Fibroblast of lung (primary cell): ENCODE measurements around the gene DNAH8. TPM values are rescaled to one million over a fixed set of nuclear protein-coding genes. Genes with fewer than 3 reads are reported as not detected.

Source experiments
- DNase-seq, 2 donors: peaks; one replicate each; pipeline versions ENCODE4 v3.0.0 to v3.0.0-alpha.2; 2010; ENCODE audit warnings: low read depth in 2 of 2
- H2AFZ ChIP-seq: 2 replicates; pipeline ENCODE4 v1.5.1; 2012; ENCODE audit warnings: low read length, control low read depth, inconsistent platforms
- H3K27ac ChIP-seq: 2 replicates; pipeline ENCODE4 v1.5.1; 2011; ENCODE audit warnings: low read length, control low read depth; ENCODE audit not compliant: insufficient read depth
- H3K27me3 ChIP-seq: 2 replicates; pipeline ENCODE4 v1.5.1; 2011; ENCODE audit warnings: mild to moderate bottlenecking, low read length; ENCODE audit not compliant: control insufficient read depth, insufficient read depth
- H3K36me3 ChIP-seq: 2 replicates; pipeline ENCODE4 v1.5.1; 2011; ENCODE audit warnings: low read length; ENCODE audit not compliant: control insufficient read depth, insufficient read depth
- H3K4me1 ChIP-seq: 2 replicates; pipeline ENCODE4 v1.5.1; 2011; ENCODE audit warnings: low read length; ENCODE audit not compliant: control insufficient read depth, insufficient read depth; ENCODE audit errors: extremely low read depth
- H3K4me2 ChIP-seq: 2 replicates; pipeline ENCODE4 v1.5.1; 2011; ENCODE audit warnings: low read length, control low read depth; ENCODE audit not compliant: insufficient read depth; ENCODE audit errors: extremely low read depth
- H3K4me3 ChIP-seq, 4 experiments: fragments of 200-600 bp in 1 of 4; sonication (generic) in 1 of 4; replicated peaks in 1 of 4; 2 replicates each; pipeline ENCODE4 v1.5.1; 2011 to 2016; ENCODE audit warnings: low read length in 4 of 4, low read depth in 3 of 4, mild to moderate bottlenecking in 3 of 4, control low read depth in 2 of 4, inconsistent platforms in 1 of 4, mixed read lengths in 1 of 4; ENCODE audit not compliant: insufficient read depth in 1 of 4; ENCODE audit errors: control extremely low read depth in 1 of 4
- H3K79me2 ChIP-seq: 2 replicates; pipeline ENCODE4 v1.5.1; 2012; ENCODE audit warnings: mild to moderate bottlenecking, low read length, inconsistent platforms; ENCODE audit not compliant: control insufficient read depth, insufficient read depth
- H3K9ac ChIP-seq: 2 replicates; pipeline ENCODE4 v1.5.1; 2011; ENCODE audit warnings: mild to moderate bottlenecking, low read length, control low read depth; ENCODE audit not compliant: insufficient read depth
- H3K9me3 ChIP-seq: 2 replicates; pipeline ENCODE4 v1.5.1; 2012; ENCODE audit warnings: low read depth, low read length; ENCODE audit not compliant: control insufficient read depth, insufficient read depth
- H4K20me1 ChIP-seq: 2 replicates; pipeline ENCODE4 v1.5.1; 2011; ENCODE audit warnings: low read length; ENCODE audit not compliant: control insufficient read depth, insufficient read depth; ENCODE audit errors: extremely low read depth
- CTCF ChIP-seq, 2 donors: IDR thresholded peaks in 1 of 2; conservative IDR thresholded peaks in 1 of 2; 1 replicate in 1 of 2; 2 replicates in 1 of 2; pipeline ENCODE4 v1.5.1; 2011 to 2012; ENCODE audit warnings: low read length in 2 of 2, control low read depth in 1 of 2, inconsistent platforms in 1 of 2, low read depth in 1 of 2, mild to moderate bottlenecking in 1 of 2
- EZH2 ChIP-seq: IDR thresholded peaks from 2 replicates; pipeline ENCODE4 v1.5.1; 2012; ENCODE audit warnings: low read length, control low read depth, mild to moderate bottlenecking; ENCODE audit errors: missing control alignments
- polyA plus RNA-seq, 2 donors: library from polyadenylated mRNA; depleted of rRNA in 1 of 2; stranded (reverse) in 1 of 2; unstranded in 1 of 2; fragments of >200 nt; gene quantifications; 2 replicates each; pipeline ENCODE4 v1.2.1, GENCODE V29; 2011 to 2012; ENCODE audit warnings: missing spikeins in 1 of 2
- total RNA-seq: library from RNA; depleted of rRNA; stranded (reverse); fragments of >200 nt; gene quantifications from 2 replicates; pipeline ENCODE4 v1.2.1, GENCODE V29; 2014

DNAH8 gene
- total and polyA plus RNA-seq, 2 donors (not counting 1 experiment from before 2014, with no cell fraction given): under 0.01 TPM; not detected in 1

GRCh38 chr6:38687549-38687948 lies 27.6 kb upstream of the DNAH8 start:
- Histone ChIP-seq H2AFZ (no peak overlapping the region), H3K4me3 (no peak overlapping the region), H3K36me3 (peaks cover 2% of the 10 kb centered on the region), H3K27ac (no peak overlapping the region), H3K27me3 (no peaks in the 10 kb centered on the region), H3K4me2 (no peak overlapping the region), H3K4me1 (no peaks in the 10 kb centered on the region), H3K9me3 (no peaks in the 10 kb centered on the region), H3K79me2 (peaks cover 9% of the 10 kb centered on the region), H4K20me1 (no peaks in the 10 kb centered on the region), H3K9ac (no peak overlapping the region)
- TF ChIP-seq CTCF (conservative IDR thresholded peaks at IDR 0.05 in 1 of 2, IDR thresholded peaks at IDR 0.05 in 1 of 2; ENCODE audit: low read depth in 1 of 2, low read length in 2 of 2): no peak
- no peak for TF ChIP-seq EZH2
- DNase-seq: no peak

GRCh38 chr6:38688579-38689087 lies 26.5 kb upstream of the DNAH8 start:
- Histone ChIP-seq H3K4me1 (no peaks in the 10 kb centered on the region), H3K9me3 (no peaks in the 10 kb centered on the region), H3K27ac (no peak overlapping the region), H3K4me2 (no peak overlapping the region), H3K4me3 (no peak overlapping the region), H3K79me2 (peaks cover 9% of the 10 kb centered on the region), H2AFZ (no peak overlapping the region), H3K27me3 (no peaks in the 10 kb centered on the region), H3K9ac (no peak overlapping the region), H3K36me3 (peaks cover 2% of the 10 kb centered on the region), H4K20me1 (no peaks in the 10 kb centered on the region)
- TF ChIP-seq CTCF (conservative IDR thresholded peaks at IDR 0.05 in 1 of 2, IDR thresholded peaks at IDR 0.05 in 1 of 2; ENCODE audit: low read depth in 1 of 2, low read length in 2 of 2): no peak
- no peak for TF ChIP-seq EZH2
- no peak for DNase-seq

DNA sequence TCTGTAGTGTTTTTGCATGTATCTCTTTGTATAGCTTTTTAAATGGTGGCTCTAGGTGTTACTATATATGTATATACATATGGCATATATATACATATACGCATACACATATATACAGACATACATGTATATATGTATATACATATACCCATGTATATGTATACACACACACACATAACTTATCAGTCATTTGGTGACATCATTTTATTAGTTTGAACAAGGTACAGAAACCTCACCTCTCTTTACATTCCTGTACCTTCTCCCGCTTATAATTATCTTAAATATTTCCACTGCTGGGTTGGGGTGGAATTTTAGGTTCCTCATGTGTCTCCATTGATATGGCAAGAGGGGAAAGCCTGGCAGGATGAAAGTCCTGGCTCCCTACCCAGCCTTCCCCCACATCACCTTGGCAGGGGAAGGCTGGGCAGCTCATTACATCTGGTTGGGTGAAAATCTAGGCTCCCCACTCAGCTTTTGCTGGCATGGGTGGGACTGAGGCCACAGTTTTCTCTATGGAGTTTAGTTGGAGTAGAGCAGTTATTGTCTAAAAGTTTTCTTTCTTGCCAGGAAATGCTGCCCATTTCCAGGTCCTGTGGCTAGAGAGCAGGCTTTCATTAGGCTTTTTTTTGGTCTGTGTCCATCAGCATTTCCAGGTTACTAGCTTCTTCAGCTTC lies 19.7 kb upstream of the DNAH8 start:
- no peak overlapping the region for H2AFZ ChIP-seq
- H3K27me3 ChIP-seq: no peaks in the 10 kb centered on the region
- no peak for DNase-seq
- no peak for TF ChIP-seq CTCF (conservative IDR thresholded peaks at IDR 0.05 in 1 of 2, IDR thresholded peaks at IDR 0.05 in 1 of 2; ENCODE audit: low read depth in 1 of 2, low read length in 2 of 2)
- TF ChIP-seq EZH2: no peak
- H3K9ac ChIP-seq: no peak overlapping the region
- H3K79me2 ChIP-seq: peaks cover 16% of the 10 kb centered on the region
- H3K27ac ChIP-seq: no peak overlapping the region
- no peak overlapping the region for H3K4me2 ChIP-seq
- no peaks in the 10 kb centered on the region for H3K36me3 ChIP-seq
- H3K4me3 ChIP-seq: no peak overlapping the region
- no peaks in the 10 kb centered on the region for H3K4me1 ChIP-seq
- no peaks in the 10 kb centered on the region for H3K9me3 ChIP-seq
- no peaks in the 10 kb centered on the region for H4K20me1 ChIP-seq
